Neural crest cell (in vitro differentiated cells): ENCODE measurements around the gene ZNF292. TPM values are rescaled to one million over a fixed set of nuclear protein-coding genes. Genes with fewer than 3 reads are reported as not detected.
"Not testable (repeated sequence)": the region's sequence is repeated elsewhere in the genome, so short reads cannot be mapped to it uniquely, and the experiment has no call there.

ENCODE experiments used
- DNase-seq: peaks from one replicate; pipeline ENCODE4 v3.0.0; 2021; ENCODE audit warnings: low read depth, mixed read lengths, low spot score
- H3K27ac Mint-ChIP-seq: one replicate; pipeline ENCODE4 v1.8.0; 2021; ENCODE audit warnings: mild to moderate bottlenecking, mixed read lengths; ENCODE audit not compliant: unreplicated experiment
- H3K27me3 Mint-ChIP-seq: 2 replicates; pipeline ENCODE4 v1.8.0; 2021; ENCODE audit warnings: low read depth, mild to moderate bottlenecking, mixed read lengths
- H3K36me3 Mint-ChIP-seq: 2 replicates; pipeline ENCODE4 v1.8.0; 2021; ENCODE audit warnings: low read depth, mild to moderate bottlenecking, mixed read lengths
- H3K4me1 Mint-ChIP-seq: 2 replicates; pipeline ENCODE4 v1.8.0; 2021; ENCODE audit warnings: mixed read lengths
- H3K4me3 Mint-ChIP-seq: one replicate; pipeline ENCODE4 v1.8.0; 2021; ENCODE audit warnings: mild to moderate bottlenecking, mixed read lengths
- H3K9me3 Mint-ChIP-seq: 2 replicates; pipeline ENCODE4 v1.8.0; 2021; ENCODE audit warnings: mixed read lengths
- total RNA-seq: library from RNA; stranded (reverse); gene quantifications from 2 replicates; pipeline ENCODE4 v1.2.1, GENCODE V29; 2021
- TF ChIP-seq, protein P1 (sequence below): fragments of 200-600 bp; sonication (generic); conservative IDR thresholded peaks from 2 replicates; pipeline ENCODE4 v1.5.0; 2021; ENCODE audit warnings: antibody characterized with exemption, mild to moderate bottlenecking

The ZNF292 gene
- total RNA-seq, 1 donor from 2014 or later, result 55.2 TPM

DNA sequence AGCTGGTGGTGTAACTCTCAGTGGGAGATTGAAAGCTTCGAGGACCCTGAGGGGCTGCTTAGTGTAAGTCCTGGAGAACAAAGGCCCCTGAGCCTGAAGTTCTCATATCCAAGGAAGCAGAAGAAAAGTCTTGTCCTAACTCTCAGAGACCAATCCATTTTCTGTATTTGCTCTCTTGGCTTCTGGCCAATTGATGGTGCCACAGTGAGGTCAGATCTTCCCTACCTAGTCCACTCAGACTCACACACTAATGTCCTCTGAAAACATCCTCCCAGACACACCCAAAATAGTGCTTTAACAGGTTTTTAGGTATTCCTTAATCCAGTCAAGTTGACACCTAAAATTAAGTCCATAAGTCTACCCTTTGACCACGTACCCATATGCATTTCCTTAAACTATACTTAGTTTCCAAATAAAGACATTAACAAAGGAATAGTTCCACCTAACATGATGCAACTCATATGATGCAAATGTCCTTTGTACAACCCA is 29.4 kb downstream of the ZNF292 start:
- Mint-ChIP-seq H3K9me3 (no peaks in the 10 kb centered on the region), H3K4me1 (peaks cover 7% of the 10 kb centered on the region), H3K27me3 (no peaks in the 10 kb centered on the region), H3K27ac (peak overlapping the region; percentile 8), H3K4me3 (no peak overlapping the region), H3K36me3 (peaks cover 3% of the 10 kb centered on the region)
- TF ChIP-seq, protein P1, sequence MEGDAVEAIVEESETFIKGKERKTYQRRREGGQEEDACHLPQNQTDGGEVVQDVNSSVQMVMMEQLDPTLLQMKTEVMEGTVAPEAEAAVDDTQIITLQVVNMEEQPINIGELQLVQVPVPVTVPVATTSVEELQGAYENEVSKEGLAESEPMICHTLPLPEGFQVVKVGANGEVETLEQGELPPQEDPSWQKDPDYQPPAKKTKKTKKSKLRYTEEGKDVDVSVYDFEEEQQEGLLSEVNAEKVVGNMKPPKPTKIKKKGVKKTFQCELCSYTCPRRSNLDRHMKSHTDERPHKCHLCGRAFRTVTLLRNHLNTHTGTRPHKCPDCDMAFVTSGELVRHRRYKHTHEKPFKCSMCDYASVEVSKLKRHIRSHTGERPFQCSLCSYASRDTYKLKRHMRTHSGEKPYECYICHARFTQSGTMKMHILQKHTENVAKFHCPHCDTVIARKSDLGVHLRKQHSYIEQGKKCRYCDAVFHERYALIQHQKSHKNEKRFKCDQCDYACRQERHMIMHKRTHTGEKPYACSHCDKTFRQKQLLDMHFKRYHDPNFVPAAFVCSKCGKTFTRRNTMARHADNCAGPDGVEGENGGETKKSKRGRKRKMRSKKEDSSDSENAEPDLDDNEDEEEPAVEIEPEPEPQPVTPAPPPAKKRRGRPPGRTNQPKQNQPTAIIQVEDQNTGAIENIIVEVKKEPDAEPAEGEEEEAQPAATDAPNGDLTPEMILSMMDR, result no peak
- no peak for DNase-seq

DNA sequence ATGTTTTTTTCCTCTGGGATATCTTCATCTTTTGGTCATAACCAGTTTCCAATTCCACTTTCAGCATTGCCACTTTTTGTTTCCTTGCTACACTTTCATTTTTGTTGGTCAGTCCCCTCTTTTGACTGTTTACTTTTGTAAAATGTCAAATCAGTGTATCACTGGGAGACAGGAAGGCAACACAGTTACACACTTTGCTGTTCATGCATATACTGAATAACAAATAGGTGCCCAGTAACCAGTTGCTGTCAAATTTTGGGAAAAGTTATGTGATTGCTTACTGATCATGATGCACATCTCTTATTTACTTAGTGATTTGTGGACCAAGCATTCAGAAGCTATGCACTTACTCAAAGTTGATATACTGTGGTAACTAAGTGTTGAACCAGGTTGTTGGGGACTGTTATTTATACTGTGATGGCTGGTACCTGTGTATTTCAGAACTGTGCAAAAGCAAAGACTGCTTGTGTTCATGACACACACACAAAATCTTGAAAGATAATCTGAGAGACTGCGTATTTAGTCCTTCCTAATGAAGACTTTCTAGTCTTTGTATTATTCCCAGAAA is 41.0 kb downstream of the ZNF292 start:
- H3K27me3 Mint-ChIP-seq, result no peaks in the 10 kb centered on the region
- TF ChIP-seq, protein P1, result no peak
- H3K9me3 Mint-ChIP-seq, result no peaks in the 10 kb centered on the region
- no peak overlapping the region for H3K4me3 Mint-ChIP-seq
- peaks cover 3% of the 10 kb centered on the region for H3K36me3 Mint-ChIP-seq
- peaks cover 4% of the 10 kb centered on the region for H3K4me1 Mint-ChIP-seq
- DNase-seq, result no peak
- H3K27ac Mint-ChIP-seq, result no peak overlapping the region

DNA sequence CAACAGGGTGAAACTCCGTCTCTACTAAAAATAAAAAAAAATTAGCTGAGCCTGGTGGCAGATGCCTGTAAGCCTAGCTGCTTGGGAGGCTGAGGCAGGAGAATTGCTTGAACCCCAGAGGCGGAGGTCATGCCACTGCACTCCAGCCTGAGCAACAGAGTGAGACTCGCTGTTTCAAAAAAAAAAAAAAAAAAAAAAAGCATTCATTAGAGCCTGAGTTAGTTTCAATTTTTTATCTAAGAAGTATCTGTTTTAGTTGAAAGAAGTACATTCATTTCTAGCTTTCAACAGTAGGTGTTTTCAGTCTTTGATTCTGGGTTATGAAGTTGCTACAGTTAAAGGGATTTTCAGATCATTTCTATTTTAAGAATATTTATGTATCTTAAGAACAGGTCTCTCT is 42.2 kb downstream of the ZNF292 start:
- H3K27ac Mint-ChIP-seq, result no peak overlapping the region
- H3K9me3 Mint-ChIP-seq, result no peaks in the 10 kb centered on the region
- TF ChIP-seq, protein P1, result no peak
- peaks cover 2% of the 10 kb centered on the region for H3K36me3 Mint-ChIP-seq
- peaks cover 9% of the 10 kb centered on the region for H3K4me1 Mint-ChIP-seq
- no peaks in the 10 kb centered on the region for H3K27me3 Mint-ChIP-seq
- H3K4me3 Mint-ChIP-seq, result no peak overlapping the region
- no peak for DNase-seq

DNA sequence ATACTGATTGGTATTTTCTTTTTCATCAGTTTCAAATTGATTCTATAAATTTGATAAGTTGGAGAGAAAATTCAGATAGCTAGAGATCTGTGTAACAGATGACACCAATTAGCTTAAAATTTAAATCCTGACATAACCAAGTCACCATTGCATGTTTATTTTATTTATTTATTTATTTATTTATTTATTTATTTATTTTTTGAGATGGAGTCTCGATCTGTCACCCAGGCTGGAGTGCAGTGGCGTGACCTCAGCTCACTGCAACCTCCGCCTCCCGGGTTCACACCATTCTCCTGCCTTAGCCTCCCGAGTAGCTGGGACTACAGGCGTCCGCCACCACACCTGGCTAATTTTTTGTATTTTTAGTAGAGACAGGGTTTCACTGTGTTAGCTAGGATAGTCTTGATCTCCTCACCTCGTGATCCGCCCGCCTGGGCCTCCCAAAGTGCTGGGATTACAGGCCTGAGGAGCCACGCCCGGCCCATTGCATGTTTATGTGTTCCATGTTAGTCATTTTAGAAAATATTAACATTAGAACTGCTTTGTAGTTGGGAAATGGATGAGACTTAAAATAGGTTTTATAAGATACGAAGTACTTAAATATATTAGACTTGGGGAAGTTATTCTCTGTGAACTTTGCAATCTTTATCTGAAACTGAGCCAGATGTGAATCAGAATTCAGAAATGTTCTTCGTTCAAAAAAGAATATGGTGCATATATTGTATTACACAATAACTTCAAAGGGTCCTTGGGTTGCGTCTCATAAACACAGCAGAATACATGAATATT is 42.9 kb downstream of the ZNF292 start:
- H3K9me3 Mint-ChIP-seq, H3K4me3 Mint-ChIP-seq, H3K36me3 Mint-ChIP-seq, H3K4me1 Mint-ChIP-seq, H3K27ac Mint-ChIP-seq, H3K27me3 Mint-ChIP-seq, DNase-seq: not testable (repeated sequence)

DNA sequence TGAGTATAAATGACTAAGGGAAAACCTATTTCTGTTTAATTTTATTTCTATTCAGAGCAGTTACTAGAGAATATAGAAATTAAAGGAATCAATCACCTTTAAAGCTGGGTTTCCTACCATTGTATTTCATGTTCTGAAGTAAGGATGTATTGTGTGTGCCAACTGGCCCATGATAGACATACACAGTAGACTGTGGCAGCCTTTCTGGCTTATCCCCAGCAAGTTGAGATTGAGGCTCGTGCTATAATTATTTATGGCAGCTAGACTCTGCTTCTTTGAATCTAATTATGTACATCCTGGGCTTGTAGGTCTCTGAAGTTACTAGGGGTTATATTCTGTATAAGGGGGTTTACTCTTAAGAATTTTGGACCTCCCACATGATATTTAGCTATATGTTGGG is 44.4 kb downstream of the ZNF292 start:
- no peak overlapping the region for H3K27ac Mint-ChIP-seq

More for the DNA sequence above, 44.4 kb downstream of the ZNF292 start:
- TF ChIP-seq, protein P1, result no peak
- Mint-ChIP-seq H3K27me3 (no peaks in the 10 kb centered on the region), H3K4me1 (peaks cover 9% of the 10 kb centered on the region), H3K9me3 (no peaks in the 10 kb centered on the region), H3K36me3 (peaks cover 2% of the 10 kb centered on the region), H3K4me3 (no peak overlapping the region)
- DNase-seq, result no peak
